OCI-LY3 (cell line): ENCODE measurements around the gene SH3GL2.

Experiments
- EZH2phosphoT487 ChIP-seq: fragments of 200-600 bp; shearing (Covaris generic); IDR thresholded peaks from 2 replicates; pipeline ENCODE4 v1.6.1; 2018; ENCODE audit warnings: antibody characterized with exemption, mixed run types, low read depth
- TF ChIP-seq, protein P1 (sequence below): fragments of 200-600, 300-600 bp; sonication (generic); IDR thresholded peaks from 2 replicates; pipeline ENCODE4 v1.5.1; 2014; ENCODE audit warnings: antibody characterized with exemption, low read length, low read depth

DNA sequence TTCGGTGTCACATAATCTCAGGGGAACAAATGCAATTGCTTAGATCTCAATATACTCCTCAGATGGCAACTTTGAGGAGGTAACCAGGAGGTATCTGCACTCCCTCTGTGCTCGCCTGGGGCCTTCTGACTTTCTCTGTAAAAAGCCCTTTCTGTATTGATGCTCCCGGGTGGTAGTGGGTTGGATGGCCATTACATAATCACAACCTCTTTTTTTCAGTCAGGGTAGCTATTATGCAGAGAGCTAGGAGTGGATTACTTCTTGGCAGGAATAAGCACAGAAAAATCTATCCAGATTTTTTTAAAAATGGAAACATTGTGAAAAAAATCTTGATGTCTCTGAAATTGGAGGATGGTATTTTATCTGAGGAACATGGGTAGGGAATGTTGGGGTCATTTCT is 116.6 kb downstream of the SH3GL2 start:
- TF ChIP-seq, protein P1, sequence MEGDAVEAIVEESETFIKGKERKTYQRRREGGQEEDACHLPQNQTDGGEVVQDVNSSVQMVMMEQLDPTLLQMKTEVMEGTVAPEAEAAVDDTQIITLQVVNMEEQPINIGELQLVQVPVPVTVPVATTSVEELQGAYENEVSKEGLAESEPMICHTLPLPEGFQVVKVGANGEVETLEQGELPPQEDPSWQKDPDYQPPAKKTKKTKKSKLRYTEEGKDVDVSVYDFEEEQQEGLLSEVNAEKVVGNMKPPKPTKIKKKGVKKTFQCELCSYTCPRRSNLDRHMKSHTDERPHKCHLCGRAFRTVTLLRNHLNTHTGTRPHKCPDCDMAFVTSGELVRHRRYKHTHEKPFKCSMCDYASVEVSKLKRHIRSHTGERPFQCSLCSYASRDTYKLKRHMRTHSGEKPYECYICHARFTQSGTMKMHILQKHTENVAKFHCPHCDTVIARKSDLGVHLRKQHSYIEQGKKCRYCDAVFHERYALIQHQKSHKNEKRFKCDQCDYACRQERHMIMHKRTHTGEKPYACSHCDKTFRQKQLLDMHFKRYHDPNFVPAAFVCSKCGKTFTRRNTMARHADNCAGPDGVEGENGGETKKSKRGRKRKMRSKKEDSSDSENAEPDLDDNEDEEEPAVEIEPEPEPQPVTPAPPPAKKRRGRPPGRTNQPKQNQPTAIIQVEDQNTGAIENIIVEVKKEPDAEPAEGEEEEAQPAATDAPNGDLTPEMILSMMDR = no peak
- no peak for TF ChIP-seq EZH2phosphoT487
